Left forelimb (tissue), 1 donor: ENCODE measurements around the gene KLHL34.

Experiments used
- DNase-seq: peaks from one replicate; pipeline ENCODE4 v3.0.0-alpha.2; 2018; ENCODE audit warnings: low spot score

The KLHL34 gene

DNA sequence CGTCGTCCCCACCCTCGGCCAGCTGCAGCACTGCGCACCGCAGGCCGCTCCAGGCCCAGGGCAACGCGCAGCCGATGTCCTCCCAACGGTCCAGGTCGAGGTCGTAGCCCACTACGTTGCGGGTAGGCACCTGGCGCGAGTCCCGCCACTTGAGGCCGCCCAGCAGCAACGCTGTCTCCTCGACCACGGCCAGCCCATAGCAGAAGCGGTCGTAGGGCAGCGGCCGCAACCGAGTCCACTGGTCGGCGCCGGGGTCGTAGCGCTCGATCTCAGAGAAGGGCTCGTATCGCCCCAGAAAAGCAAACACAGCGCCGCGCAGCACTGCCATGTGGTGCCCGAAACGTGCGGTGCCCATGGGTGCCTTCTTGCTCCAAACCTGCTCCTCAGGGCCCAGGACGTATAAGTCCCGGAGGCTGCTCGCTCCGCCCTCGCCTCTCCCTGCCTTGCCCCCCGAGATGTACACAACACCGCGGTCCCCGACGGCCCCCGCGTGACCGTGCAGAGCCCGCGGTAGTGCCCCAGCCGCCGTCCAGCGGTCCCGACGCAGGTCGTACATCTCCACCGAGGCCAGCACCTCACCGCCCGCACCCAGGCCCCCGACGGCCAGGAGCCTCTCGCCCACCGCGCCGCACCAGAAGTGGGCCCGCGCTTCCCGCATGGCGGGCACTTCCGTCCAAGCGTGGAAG lies 2.1 kb downstream of the KLHL34 start:
- DNase-seq = no peak

DNA sequence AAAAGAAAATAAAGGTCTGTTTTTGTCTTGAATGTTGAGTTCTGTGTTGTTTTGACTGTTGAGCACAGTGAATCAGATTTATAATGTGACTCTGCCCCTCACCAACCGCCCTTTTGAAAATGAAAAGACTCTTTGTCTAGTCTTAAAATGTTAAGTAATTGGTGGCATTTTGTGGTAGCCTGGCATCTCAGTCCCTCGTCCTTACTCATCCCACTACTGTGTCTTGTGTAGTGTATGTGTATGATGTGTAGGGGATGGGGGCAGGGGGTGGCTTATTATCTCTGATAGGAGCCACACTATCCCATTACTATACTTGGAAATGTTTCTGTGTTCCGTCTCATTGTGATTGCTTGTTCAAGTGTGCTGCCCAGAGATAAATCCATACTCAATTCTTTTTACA lies 12.2 kb downstream of the KLHL34 start:
- DNase-seq = no peak

DNA sequence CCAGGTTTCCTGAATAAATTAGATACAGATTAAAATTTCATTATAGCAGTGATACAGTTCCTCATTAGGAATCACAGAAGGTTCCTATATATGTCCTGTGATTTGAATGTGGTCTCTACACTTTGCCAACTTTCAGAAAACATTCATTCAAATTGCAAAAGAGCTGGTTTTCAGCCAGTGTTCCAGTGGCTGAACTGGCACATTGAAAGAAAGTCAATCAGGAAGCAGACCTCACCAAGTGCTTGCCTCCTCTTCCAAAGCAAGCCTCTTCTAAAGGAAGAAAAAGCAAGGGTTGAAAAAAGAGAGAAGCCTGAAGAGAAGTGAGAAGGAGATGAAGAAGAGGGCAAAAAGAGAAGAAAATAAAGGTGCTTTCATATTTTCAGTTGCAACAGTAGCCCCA lies 12.7 kb downstream of the KLHL34 start:
- no peak for DNase-seq

DNA sequence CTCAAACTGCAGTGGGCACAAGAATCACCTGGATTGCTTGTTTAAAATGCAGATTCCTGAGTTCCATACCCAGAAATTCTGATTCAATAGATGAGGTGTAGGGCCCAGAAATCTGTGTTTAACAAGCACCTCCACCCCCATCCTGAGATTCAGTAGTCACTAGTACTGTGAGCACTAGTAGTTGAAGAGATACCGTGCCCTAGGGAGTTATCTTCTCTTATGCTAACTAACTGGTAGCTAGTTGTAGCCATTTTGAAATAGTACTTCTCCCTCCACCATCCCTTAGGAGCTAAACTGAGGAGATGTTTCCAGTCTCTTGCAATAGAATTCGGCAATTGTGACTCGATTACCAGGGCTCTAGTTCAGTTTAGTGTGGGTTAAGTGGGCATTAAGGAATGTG lies 18.4 kb downstream of the KLHL34 start:
- DNase-seq = no peak

DNA sequence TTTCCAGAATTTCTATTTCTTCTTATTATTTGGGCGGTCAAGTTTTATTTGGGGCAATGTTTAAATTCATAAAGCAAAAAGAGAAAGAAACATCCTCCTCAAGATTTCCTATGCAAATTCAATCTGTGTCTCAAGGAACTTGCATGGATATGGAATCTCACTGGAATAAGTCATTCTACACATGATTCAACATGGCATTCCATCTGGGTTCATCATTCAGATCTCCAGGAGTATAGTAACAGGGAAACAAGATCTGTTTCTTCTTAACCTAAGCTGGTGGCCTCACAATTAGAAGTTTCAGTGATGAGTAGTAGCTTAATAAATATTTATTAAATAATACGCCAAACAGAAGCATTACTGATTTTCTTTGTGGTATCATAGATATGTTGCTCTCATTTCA lies 19.8 kb downstream of the KLHL34 start:
- DNase-seq = no peak

DNA sequence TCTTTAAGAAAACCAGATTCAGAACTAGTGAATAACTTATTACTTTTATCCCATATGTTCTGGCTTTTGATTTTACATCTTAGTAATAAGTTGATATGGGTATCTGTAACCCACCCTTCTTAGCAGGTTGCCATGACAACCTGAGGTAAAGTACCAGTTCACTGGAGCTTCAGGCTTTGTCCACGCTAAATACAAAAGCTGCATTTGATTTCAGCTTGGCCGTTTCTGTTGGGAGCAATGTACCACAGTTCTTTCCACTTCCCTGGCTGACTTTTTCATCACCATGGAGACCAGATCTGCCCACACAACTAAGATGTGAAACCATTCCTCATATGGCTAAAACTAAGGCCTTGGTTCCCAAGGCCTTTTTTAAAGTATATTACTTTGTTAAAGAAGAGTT lies 26.1 kb downstream of the KLHL34 start:
- DNase-seq = no peak

DNA sequence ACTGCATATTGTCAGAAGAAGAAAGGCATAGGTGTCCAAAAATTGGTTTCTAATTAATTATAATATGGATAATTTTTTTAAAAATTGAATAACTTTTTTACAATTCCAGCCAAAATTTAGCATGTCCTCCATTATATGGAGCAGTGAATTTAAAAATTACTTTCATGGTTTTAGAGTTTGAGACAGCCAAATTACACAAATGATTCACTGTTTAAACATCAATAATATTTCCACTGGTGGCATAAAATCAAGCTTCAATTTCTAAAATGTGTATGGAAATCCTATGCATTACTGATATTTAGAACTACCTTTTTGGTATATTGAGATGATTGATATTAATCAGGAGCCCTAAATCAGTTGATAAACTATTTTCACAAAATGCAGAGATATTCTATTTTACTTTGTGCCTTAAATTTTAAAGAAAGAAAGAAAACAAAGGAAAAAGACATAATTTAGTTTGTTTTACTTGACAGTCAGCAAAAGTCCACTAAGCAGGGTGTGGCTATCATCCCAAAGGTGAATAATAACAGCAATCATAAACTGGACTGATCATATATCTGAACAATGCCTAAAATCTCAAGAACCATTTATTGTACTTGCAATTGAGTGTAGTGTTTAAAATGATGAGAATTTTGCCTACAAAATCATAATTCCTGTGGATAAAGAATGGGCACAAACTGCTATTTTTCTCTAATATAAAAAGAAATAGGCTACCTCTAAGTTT lies 34.2 kb downstream of the KLHL34 start:
- no peak for DNase-seq

DNA sequence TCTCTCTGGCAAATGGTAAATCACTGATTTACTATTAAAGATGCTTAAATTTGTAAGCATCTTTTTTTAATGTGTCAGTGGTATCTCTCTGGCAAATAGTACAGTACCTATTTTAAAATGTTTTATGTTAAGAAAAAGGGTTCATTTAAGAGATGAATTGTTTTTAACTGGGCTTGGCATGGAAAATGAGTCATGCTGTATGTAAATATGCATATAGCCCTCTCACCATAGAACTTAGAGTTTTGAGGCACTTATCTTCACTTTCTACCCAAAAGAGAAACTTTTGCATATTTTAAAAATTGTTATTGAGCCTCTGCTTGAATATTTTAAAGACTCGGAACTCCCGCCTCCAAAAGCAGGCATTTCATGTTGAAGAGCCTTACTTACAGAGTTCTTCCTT lies 37.9 kb downstream of the KLHL34 start:
- DNase-seq = no peak

DNA sequence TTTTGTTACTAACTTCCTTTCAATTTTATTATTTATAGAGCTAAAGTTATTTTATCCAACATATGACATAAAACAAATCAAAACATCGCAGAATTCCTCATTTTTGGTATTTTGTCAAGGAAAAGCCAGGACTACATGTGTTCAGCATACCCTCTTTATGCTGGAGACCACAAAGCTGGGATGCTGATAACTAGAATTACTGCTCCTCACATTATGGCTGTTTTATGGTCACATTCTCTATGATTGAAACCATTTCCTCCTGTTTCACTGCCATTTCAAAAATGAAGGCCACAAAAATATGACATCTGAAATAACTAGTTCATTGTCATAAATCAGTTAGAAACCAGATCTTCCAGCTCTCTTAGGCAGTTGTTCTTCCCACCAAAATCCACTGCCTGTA lies 41.7 kb downstream of the KLHL34 start:
- DNase-seq = no peak

DNA sequence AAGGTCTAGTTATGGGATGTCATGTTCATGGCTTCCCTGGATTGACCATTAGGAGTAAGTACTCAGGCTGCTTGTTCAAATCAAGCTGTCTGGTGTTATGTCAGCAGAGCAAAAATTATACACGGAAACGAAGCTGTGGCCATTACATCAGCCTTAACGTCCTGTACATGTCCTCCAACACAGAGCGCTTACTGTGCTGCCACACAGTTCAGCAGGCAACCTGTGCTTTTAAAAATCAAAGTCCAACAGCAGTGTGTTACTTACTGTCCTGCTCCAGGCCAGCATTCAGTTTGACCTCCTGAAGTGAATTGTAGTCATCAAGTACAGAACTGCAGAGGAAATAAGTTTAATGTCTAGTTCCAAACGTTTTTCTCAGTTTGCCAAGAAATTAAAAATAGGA lies 46.0 kb downstream of the KLHL34 start:
- no peak for DNase-seq

DNA sequence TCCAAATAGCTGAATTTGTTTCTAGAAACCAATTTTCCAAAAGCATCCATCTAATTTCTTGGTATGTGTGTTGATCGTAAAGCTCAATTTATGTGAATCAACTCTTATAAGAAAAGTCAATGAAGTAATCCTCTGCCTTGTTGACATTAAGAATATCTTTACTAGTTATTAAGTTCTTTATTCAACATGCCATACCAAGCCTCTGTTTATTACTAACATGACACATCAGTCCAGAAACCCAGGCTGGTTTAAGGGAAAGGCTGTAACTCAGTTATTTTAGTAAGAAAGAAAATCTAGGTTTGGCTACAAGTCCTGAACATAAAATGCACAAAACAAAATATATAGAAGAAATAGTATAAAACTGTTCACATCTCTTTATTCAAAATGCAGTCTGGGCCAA lies 48.0 kb downstream of the KLHL34 start:
- DNase-seq = no peak

DNA sequence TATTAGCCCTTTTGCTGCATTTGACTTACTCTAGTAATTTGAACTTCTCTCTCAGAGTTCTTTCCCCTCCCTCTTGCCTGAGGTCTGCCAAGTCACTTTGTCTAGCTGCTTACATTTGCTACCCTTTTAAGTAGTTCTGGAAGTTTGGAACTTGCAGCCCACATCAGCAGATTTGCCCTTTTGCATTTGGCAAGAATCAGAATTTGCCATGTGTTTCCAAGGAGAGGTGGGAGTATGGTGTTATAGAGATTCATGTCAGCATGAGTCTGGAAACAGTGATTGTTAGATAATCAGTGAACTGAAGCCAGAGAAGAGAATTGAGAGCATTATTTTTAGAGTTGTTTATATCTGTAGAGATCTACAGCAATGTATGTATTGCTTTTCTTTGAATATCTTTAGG lies 52.1 kb downstream of the KLHL34 start:
- no peak for DNase-seq
